ENCODE measurements around the gene NUSAP1.
"Not testable (repeated sequence)": the region's sequence is repeated elsewhere in the genome, so short reads cannot be mapped to it uniquely, and the experiment has no call there.

Gene NUSAP1

DNA sequence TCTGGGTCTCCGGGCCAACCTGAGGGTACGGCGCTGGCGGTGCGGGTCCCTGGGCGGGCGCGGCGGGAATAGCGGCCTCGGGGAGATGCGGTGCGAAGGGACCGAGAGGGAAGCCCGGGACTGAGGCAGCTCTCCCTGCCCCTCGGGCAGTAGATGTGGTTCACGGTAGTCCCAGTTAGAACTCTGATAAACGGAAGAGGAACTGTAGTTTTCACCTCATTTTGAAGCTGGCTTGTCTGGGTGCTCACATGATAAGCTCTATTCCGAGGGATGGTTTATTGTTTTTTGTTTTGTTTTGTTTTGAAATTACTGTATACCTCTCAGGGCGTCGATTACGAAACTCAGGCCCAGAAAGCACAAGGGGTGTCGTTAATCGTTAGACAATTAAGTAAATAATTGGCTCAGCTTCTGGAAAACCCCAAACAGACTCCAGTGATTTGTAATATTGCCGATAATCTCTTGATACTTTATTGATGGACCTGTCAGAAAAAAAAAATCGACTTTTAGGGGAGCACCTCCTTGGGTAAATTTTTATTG lies 413 bp downstream of the NUSAP1 start:
- no peak for DNase-seq

DNA sequence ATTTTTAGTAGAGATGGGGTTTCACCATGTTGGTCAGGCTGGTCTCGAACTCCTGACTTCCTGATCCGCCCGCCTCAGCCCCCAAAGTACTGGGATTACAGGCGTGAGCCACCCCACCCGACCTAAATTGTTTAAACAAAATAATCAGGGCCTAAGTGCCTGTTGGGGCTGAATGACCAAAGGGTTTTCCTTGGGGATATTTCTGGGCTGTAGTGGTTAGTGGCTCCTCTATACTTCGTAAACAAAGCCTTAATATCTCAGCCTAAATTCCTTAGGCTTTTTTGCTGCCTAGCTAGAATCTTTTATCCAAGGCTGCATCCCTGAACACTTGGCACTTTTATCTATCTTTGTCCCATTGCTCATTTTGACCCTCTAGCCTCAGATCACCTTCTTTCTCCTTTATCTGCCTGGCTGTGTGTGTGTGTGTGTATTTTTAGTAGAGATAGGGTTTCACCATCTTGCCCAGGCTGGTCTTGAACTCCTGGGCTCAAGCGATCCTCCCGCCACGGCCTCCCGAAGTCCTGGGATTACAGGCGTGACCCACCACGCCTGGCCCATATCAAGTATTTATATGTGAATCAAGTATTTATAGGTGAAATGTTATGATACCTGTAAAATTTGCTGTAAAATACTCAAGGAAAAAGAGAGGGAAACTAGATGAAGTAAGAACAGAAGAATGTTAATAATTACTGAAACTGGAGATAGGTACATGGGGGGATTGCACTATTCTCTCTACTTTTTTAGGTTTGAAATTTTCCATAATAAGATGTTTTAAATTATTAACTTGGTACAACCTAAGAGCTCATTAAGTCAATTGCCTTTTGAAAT lies 1.8 kb downstream of the NUSAP1 start:
- DNase-seq: no peak

- no peak for DNase-seq
These were observed 3.9 kb downstream of the NUSAP1 start for GRCh38 chr15:41336549-41336948.

- DNase-seq: no peak
These were observed 4.4 kb downstream of the NUSAP1 start for GRCh38 chr15:41337047-41337446.

- DNase-seq: no peak
These were observed 5.2 kb downstream of the NUSAP1 start for GRCh38 chr15:41337631-41338522.

DNA sequence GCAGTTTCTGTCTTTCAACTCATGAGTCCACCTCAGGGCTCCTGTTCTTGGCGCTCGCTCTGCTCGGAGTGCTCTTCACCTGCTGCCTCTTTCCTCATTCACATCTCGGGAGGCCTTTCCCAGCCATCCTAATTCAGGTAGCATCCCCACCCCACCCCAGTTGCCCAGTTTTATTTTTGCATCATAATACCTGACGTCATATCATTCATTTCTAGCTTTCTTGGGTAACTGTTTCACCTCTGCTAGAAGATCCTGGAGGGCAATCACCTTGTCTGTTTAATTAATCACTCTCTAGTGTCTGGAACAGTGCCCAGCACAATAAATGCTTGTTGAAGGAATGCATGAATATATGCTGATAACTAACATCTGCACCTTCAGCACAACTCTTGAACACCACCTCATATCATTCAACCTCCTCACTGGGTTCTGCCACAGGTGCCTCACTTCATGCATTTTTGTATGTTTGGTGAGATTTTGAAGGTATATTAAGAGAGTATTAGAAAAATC lies 7.6 kb downstream of the NUSAP1 start:
- no peak for DNase-seq

GRCh38 chr15:41341519-41341918 lies 8.8 kb downstream of the NUSAP1 start:
- no peak for DNase-seq

DNA sequence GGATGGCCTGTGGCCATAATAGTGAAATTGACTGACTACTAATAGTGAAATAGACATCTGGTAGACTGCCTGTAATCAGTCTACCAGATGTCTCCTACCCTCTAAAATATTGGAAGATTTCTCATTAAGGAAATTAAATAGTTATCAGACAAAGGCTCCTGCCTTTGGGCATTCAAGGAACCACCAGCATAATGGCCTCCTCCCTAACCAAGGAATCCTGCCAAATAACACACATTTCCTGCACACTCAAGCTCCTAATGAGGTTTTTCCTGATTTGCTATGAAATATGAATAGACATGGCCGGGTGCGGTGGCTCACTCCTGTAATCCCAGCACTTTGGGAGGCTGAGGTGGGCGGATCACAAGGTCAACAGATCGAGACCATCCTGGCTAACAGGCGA lies 14.6 kb downstream of the NUSAP1 start:
- DNase-seq: no peak

DNA sequence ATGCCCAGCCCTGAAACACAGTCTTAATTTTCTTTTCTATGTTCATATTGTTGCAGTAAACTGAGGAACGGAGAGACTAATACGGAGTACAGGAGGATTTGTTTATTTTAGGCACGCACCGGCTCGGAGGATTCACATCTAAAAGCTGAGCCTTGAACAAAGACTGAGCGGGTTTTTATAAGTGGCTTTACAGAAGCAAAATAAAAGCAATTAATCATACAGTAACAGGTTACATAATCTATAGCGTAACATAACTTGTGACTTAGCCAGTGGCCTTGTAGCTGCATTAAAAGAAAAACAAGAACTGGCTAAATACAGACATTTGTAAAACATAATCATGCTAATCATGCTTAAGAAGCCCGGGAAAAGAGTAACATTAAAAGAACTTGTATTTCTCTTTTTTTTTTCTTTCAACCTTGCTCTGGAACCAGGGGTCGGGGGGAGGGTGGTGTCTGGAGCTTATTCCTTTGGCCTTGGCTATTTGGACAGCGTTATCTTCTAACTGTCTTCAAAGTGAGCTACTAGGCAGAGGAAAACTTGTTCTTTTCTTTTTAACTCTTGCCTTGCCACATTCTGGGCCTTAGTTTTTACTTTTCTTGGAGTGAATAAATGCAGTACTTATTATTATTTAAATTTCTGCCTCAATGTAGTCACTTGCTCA lies 17.5 kb downstream of the NUSAP1 start:
- no peak for DNase-seq

DNA sequence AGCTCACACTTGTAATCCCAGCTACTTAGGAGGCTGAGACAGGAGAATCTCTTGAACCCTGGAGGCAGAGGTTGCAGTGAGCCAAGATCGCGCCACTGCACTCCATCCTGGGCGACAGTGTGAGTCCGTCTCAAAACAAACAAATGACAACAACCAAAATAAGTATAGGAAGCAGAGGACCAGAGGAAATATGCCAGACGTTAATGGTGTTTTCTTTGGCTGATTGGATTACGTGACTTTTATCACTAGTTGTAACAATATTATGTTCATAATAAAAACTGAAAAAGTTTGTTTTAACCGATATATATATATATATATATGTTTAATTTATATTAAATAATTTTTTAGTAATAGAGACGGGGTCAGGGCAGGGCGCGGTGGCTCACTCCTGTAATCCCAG lies 21.7 kb downstream of the NUSAP1 start:
- no peak for DNase-seq

DNA sequence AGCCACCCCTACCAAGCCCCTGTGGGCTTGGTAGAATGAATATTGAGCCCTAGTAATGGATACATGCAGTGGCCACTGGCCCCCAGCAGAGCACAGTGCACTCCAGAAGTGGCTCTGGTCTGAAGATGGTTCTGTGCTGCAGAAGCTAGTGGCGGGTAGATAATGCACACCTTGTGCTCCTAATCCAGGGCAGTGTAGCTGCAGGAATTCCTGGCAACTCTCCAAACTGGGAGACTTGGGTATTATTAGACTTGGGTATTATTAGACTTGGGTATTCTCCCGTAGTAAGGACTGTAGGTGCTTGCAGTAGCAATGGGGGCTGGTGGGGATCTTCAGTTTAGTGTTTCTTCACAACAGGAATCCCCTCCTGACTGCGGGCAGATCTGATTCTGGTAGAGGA lies 34.7 kb downstream of the NUSAP1 start:
- DNase-seq: no peak

DNA sequence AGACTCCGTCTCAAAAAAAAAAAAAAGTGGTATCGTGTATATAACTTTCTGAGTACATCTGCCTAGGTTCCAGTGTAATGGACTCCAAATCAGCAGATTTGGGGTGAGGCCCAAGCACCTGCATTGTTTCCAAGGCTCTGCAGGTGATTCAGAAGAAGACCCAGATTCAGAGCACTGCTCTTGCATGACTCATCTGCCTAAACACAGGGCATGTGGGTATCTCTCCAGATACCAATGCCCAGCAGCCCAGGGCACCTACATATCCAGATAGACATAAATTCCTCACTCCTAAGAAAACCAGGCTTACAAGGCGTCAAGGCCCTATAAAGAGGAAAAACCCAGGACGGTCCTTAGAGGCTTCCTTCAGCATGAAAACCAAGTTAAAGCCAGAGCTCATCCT lies 45.3 kb downstream of the NUSAP1 start:
- no peak for DNase-seq

DNA sequence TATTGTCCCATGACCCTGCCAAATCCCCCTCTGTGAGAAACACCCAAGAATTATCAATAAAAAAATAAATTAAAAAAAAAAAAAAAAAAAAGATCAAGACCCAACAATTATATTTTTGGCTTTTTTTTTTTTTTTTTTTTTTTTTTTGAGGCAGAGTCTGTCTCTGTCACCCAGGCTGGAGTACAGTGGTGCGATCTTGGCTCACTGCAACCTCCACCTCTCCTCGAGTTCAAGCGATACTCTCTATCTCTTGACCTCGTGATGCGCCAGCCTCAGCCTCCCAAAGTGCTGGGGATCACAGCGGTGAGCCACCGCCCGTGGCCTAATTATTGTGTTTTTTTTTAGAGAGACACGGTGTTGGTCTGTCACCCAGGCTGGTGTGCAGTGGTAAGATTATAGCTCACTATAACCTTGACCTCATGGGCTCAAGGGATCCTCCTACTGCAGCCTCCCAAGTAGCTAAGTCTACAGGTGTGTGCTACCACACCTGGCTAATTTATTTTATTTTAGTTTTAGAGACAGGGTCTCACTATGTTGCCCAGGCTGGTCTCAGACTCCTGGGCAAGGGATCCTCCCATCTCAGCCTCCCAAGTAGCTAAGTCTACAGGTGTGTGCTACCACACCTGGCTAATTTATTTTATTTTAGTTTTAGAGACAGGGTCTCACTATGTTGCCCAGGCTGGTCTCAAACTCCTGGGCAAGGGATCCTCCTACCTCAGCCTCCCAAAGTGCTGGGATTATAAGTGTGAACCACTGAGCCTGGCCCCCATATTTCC lies 51.5 kb downstream of the NUSAP1 start:
- DNase-seq: not testable (repeated sequence)

- no peak for DNase-seq
These were observed 55.0 kb downstream of the NUSAP1 start for GRCh38 chr15:41387646-41388045.

- no peak for DNase-seq
These were observed 60.0 kb downstream of the NUSAP1 start for GRCh38 chr15:41392659-41393058.

DNA sequence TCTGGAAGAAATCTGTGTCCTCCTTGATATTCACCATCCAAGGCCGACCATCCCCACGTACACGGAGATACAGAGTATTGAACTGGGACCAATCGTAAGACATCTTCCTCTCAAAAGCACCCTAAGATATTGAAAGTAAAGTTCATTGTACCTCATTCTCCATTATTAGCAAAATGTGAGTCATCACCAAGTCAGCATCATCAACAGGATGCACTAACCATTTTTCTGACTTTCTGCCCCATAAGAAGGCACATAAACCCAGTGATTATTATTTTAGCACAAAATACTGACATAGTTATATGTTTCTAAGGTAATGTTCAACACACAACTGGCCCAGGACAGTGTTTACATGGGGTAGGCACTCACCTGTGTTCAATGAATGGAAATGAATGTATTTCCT lies 62.2 kb downstream of the NUSAP1 start:
- no peak for DNase-seq

GRCh38 chr15:41396111-41396510 lies 63.4 kb downstream of the NUSAP1 start:
- no peak for DNase-seq

- no peak for DNase-seq
These were observed 69.2 kb downstream of the NUSAP1 start for GRCh38 chr15:41401904-41402267.

- no peak for DNase-seq
These were observed 74.7 kb downstream of the NUSAP1 start for GRCh38 chr15:41407341-41407740.

- DNase-seq: no peak
These were observed 75.6 kb downstream of the NUSAP1 start for GRCh38 chr15:41408234-41408641.

DNA sequence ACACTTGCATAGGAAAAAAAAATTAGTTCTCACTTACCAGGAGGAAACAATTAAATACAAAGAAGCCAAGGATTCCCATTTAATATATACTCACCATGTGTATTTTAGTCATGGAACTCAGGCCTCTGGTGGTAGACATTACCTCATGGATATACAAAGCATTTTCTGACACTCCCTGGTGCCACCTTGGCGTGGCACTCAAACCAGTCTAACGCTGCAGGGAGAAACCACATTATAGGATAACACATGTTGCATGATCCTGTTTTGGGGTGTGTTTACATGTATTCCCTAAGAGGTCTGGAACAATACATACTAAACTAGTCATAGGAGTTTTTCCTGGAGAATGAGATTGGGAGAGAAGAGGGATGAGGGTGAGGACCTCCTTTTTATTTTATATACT lies 78.3 kb downstream of the NUSAP1 start:
- DNase-seq: no peak

DNA sequence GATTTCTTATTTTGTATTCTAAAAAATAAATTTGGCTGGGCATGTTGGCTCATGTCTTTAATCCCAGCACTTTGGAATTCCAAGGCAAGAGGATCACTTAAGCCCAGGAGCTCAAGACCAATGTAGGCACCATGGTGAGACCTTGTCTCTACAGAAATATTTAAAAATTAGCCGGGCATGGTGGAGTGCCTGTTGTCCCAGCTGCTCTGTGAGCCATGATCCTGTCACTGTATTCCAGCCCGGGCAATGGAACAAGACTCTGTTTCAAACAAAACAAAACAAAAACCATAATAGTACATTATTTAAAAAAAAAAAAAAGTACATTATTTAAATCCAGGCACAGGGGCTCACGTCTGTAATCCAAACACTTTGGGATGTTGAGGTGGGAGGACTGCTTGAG lies 78.8 kb downstream of the NUSAP1 start:
- no peak for DNase-seq

Data from NCI-H187 treated with DMSO at 0.1 percent for 48 hours (cell line).